GM18870 (cell line): ENCODE results near the gene TSPAN9.

Experiments used
- ATAC-seq: cut with Tn5 transposase; IDR thresholded peaks from one replicate; pipeline ENCODE4 v1.9.1; 2021; ENCODE audit warnings: moderate library complexity; ENCODE audit not compliant: unreplicated experiment

The TSPAN9 gene

DNA sequence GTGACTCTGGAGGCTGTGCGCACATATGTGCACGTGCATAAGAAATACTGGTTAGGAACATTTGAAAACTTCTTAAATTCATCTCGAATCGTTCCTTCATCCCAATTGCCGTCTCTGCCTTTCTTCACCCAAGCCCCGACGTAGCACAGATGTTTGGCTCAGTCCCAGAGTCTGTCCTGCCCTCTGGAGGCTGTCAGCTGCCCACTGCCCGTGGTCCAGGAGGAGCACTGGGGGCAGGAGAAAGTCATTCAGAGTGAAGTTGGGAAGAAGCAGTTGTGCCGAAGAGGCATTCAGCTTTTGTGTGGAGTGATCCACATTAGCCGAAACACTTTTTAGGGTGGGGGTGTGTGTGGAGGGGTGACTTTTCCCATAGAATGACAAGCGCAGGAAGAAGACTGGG, 124.9 kb downstream of the TSPAN9 start:
- ATAC-seq = no peak

DNA sequence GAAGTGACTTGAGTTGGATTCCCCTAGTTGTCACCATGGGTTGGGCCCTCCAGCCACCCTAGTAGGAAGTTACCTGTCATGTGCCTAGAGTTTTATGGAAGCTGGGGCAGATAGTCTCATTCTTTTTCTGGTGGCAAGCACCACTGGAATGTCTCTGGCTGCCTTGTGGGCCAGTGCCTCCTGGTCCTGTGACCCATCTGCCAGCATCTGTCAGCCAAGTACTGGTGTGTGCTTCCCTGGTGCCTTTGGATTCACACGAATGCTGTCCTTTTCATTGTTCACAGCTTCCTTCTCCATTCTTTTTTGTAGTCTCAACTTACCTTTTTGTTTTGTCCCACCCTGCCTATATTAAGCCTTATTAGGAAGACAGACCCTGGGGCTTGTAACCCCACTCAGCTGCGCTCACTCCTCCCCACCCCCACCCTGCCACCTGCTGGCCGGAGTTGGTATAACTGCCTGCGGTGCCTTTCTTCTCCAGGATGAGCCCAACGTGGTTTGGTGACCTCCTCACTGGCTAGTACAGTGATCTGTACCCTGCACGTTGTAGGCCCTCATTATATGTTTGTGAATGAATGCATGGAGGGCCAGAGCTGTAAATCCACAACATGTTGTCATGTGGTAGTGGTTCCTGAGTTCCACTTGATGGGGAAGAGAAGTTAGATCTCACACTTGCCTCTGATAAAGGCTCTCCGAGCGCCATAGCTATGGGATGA, 125.7 kb downstream of the TSPAN9 start:
- ATAC-seq = no peak

DNA sequence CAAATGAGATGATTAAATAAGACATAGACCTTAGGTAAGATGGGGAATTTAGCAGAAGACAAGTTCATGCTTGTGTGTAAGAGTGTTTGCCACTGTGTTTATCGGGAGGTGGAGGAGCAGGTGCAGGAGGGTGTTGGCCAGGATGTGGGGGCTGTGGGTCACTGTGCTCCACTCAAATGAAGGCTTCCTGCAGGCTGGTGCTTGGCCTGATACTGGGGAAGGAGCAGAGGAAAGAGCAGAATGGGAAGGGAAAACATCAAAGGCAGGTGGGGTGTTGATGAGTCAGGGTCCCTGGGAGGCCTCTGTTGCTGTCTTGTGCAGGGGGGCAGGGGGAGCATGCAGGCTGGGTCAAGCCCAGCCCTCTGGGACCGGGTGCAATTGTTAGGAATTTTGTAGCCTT, 126.5 kb downstream of the TSPAN9 start:
- ATAC-seq = no peak

DNA sequence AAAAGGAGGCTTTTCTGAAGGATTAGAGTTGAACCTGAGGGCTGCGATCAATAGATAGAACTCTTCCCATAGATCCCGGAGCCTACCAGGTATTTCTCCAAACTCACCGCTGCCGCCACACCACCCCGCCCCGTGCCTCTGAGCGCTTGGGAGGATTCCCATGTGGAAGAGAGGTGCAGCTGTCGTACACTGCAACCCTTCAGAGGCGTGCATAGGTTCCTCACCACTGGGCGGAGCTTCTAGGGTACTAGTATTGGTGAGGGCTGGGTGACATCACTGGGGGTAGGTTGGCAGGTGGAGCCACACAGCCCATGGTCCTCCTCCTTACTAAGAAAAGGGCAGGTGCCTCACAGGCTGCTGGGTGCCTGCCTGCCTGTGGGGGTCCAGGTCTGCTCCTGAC, 127.0 kb downstream of the TSPAN9 start:
- ATAC-seq = no peak

DNA sequence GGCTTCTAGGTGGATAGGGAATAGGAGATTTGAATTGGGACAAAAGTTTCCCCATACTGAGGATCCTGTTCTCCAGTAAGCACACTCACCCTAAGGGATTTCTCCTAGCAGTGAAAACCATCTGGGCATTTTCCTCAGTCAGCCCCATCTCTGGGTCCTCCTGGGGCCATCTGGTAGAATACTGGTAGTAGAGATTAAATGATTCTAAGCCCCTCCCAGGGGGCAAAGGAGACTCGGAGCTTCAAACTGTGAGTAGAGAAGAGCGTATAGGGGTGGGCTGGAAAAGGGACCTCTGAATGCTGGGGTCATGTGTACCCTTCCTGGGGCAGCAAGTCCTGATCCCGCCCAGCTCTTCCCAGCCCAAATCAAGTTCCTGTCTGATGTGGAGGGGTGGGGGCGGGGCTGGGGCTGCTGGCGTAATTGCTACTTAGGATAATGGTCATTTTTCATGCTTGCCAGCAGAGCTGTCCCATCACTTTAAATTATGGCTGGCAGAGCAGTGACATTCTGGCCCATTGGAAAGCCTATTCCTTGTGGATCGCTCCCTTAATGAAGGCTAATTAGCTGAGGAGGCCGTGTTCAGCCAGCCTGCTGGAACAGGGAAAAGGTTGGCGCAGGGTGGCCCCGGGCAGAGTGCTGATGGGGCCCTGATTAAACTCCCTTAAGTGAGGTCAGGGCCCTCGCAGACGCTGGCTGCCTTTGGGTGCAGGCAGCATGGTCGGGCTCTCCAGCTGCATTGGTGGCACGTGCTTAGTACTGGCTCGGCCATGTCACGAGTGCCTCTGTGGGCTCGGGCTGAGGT, 127.8 kb downstream of the TSPAN9 start:
- no peak for ATAC-seq

DNA sequence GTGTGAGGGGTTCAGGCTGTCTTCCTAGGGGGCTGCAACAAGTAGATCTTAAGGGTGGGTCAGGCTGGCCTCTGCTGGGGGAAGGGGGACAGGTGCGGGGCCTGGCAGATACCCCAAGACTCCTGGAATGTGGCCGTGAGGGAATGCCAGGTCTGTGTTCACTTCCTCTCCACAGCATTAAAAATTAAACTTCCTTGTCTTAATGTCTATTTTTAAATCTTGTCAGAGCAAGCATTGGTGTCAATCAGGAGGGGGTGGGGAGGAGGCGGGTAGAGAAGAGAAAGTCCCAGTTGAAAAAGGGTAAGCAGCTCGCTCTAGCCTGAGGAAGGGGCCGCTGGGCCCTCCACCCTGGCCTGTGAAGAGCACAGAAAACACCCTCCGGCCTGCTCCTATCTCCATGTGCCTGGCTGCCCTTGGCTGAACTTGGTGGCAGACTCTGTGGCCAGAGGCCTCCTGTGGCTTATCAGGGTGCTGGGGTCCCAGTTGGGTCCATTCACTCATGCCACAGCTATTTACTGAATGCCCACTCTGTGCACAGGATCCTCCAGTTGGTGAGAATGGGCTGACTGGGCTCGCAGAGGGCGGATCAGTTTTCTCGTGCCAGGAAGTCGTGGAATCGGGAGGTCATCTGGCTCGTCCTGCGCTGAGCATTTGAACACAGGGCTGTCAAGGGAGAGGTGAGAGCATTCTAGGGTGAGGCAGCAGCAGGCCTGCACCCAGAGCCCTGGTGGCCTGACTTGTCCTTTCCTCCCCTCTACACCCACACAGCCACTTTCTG, 128.8 kb downstream of the TSPAN9 start:
- no peak for ATAC-seq

DNA sequence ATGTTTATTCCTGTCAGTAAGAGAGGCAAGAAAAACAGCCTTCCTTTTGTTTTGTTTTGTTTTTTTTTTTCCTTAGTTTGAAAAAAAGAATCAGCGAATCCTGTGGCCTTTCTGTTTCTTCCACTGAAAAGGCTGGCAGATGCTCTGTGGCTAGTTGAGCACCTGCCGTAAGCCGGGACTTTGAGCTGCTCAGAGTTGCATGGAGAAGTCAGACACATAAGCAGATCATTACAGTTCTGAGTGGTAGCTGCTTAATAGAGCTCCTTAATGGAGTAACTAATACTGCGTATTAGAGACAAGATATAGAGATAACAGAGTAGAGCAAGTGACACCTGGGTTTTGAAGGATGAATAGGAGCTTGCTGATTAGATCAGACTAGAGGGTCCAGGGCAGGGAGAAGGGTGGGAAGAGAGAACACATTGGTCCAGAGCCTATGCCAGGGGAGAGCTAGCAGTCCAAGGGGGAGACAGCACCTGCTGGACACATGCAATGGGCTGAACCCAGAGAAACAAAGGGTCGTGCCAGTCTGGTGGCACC, 129.4 kb downstream of the TSPAN9 start:
- no peak for ATAC-seq

DNA sequence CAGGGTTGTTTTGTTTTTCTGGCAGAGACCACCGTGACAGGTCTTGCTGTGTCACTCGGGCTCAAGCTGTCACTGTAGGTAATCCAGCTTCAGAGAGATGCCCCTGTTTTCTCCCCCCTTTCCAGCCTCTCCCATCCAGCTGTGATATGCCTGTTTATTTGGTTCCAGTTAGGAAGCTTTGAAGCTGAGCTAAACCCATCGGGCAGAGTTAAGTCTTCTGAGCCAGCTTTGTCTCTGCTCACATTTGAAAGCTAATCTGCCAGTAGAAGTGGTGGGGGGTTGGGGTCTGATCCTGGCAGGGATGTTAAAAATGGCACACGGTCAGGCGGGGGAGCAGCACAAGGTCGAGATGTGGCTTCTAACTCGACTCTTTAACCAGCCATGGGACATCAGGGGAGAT, 130.0 kb downstream of the TSPAN9 start:
- no peak for ATAC-seq

DNA sequence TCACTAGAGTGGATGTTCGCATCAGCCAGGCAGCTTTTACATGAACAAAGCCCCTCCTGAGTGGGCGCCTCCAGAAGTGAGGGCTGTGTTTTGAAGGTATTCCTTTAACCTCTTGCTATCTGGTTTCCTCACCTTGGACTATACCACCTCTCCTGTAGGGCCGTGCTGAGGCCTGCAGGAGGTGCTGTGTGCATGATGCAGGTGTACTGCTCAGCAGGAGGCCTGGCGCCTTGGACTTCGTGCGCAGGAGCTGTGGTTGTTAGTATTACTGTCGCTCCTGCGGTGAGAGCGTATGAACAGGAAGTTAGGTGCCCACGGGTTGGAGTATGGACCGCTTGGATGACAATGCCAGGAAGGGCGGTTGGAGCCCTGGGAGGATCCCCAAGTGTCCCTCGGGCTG, 130.7 kb downstream of the TSPAN9 start:
- no peak for ATAC-seq

DNA sequence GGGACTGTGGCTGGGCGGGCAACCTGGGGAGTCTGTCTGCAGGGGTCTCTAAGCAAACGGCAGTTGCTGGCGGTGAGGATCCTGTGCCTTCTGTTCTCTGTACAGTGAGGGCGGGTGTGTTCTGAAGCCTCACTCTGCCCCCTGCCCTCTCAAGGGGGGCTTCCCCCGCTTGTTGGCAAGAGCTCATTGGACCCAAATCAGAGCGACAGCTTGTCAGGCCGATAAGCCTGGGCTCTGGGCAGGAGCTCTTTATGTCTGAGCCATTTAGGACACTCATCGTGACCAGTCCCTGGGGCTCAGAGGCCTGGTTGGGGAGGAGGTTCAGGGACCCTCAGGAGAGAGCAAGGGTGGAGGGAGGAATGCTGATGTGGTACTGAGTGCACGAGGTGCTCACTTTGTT, 136.0 kb downstream of the TSPAN9 start:
- ATAC-seq = no peak

DNA sequence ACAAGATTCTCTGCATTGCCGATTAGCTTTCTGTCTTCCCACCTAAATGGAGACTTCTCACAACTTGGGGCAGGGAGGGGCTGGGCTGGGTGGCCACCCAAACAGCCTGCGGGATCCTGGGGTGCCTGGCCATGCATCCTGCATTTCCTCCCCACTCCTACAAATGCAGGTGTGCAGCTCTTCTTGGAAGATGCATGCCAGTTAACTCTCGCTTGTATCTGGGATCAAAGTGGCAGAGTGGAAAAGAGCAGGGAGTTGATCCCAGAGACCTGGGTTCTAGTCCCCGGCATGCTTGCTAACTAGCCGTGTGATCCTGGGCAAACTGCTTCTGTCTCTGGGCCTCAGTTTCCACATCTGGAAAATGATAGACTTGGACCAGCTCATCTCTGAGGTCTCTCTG, 136.6 kb downstream of the TSPAN9 start:
- ATAC-seq = no peak

DNA sequence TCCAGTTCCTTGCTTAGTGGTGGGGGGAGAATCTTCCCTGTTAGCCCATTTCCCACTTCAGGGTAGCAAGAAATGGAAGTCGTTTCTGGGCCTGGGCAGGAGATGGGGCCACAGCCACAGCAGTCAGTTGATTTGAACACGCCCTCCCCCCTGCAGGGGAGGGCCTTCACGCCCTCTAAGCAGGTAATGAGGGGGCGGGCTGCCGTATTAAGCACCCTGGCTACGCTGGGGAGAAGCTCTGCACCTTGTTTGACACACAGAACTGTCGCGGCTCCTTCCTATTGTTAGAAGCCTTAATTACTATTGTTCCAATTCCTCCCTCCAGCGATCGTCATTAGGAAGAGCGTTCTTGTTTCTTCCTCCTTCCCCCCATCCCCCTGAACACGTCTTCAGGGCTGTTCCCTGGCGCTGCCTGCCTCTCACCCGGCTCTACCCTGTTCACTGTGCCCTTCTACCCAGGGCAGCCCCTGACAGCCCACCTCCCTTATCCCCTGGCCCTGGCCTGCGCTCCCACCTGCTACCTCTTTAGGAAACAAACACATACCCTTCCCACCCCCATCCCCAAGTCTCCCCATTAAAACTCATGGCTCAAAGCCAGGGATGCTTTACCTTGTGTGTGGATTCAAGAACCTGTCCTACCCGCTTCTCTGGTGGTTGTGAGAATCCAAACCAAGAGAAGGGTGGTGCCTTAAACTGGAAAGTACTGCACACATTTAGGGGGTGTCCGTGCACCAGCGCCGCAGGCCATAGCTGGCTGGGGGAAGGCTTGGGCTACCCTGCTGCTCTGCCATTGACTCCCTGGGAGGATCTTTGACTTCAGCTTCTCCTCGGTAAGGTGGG, 137.6 kb downstream of the TSPAN9 start:
- ATAC-seq = no peak

DNA sequence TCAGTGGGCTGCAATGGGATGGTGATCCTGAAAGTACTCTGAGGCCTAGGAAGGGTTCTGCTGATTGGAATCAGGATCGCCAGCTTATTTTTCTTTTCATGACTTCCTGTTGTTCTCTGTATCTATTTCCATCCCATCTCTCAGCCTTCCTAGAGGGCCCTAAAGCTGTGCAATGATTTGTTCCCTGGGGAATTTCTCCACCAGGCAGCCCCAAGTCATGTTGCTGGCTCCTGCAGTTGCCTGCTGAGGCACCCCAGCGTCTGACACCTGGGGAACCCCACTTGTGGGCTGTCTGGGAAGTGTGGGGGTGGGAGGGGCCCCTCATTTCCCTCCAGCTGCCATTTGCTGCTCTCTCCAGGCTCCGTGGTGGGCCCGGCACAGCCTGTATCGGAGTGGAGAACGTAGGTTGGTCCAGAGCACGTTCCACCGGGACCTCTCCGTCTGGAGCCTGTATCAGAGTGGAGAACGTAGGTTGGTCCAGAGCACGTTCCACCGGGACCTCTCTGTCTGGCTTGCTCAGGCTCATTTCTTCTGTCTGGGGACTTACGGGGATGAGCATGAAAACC, 138.3 kb downstream of the TSPAN9 start:
- ATAC-seq = no peak

DNA sequence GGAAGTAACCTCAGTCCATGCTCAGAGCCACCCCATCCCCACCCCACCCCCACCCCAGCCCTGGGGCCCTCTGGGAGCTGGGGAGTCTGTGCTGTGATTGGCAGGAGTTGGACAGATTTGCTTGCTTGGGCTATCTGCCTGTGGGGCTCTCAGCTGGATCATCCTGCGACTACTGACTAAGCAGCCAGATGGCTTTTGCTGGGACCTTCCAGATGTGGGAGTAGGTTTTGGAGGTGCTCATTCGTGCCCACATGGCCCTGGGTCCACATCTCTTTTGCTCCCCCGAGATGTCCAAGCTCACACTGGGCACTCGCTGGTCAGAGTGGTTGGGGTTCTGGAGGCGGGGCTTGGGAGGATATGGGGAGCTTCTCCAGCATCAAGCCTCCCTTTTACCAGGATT, 138.9 kb downstream of the TSPAN9 start:
- no peak for ATAC-seq

DNA sequence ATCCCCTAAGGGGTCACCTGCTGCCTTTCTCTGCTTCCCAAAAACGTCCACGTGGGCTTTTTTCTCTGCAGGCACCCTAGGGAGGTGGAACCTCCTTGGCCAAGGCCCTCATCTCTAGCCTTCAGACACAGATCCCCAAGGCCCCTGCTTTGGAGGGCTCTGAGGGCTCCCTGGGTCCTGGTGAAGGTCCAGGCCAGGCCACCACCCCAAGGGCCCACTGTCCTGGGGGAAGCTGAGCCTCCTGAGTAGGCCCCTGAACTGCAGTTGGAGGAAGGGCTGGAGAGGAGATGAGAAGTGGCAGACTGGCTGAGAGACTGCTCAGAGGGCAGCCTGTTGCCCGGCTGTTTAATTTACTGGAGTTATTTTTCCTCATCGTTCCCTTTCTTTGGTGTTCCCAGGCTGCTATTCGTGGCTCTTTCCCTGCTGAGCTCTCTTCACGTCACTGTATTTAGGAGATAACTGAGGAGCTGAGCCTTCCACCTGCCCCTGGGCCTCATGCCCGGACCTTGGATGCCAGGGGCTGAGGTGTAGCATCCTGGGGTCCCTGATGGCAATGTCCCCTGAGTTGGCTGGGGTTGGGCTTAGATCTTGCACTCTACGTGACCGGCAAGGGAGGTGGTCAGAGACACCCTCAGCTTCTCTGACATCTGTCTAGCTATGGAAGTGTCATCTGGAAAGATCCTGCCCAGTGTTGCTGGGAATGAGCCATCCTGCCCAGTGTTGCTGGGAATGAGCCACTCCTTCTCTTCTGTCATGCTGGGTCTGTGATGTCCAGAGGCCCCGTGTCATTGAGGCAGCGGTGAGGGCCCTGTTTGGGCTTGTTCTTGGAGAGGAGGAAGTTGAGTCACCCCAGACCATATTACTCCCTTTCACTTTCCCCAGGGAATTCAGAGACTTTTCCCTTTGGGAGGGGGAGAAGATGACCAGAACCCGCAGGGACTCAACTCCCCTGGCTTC, 139.8 kb downstream of the TSPAN9 start:
- no peak for ATAC-seq

DNA sequence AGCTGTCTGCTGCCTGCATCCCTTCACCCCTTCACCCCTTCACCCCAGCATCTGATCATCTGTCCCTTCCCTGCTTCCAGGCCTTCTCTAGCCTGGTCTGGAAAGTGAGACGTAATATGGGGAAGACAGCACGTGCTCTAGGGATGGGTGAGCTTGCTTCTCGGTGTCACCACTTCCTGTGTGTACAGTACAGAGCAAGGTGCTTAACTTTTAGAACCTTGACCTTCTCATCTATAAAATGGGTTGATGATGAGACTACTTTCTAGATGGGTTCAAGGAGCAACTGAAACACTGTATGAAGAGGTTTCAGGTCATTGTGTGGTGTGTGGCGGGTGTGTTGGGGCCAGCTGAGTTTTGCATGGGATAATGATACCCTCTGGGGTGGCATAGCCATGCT, 140.5 kb downstream of the TSPAN9 start:
- ATAC-seq = no peak

DNA sequence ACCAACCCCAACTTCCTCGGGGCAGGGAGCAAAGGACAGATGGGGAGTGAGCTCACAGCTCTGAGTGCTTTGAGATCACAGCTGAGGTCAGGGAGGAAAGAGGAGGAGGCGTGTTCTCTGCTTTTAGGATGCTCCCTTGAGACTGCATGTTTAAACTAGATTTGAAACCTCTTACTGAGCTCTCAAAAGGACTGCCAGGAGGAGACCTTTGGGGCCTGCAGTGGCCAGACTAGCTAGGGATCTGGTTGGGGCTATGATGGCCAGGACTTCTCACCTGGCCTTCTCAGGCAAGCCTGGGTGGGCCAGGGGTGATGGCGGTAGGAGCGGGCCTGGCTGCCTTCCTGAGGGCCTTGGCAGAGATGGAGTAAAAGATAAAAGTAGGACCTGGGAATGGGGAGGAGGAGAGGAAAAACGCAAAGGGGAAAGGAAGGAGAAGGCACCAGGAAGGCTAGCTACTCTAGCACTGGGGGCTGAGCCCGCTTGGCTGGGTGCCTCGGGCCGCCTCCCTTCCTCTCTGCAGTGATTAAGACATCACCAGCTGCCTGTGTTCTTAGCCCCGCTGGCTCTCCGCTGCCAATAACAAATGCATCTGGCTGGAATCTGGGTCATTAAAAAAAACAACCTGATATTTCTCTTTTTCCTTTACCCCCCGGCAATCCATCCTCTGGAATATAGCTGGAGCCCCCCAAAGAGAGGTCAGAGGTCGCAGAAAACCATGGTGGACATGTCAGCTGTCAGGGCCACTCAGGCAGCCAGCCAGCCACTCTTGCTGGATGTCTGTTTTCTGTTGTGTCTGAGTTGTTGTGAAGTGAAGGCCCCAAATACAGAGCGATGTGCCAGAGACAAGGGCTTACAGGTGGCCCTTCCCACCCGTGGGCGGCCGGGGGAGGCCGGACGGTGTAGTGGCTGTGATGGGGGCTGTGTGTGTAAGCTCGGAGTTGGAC, 141.3 kb downstream of the TSPAN9 start:
- no peak for ATAC-seq

DNA sequence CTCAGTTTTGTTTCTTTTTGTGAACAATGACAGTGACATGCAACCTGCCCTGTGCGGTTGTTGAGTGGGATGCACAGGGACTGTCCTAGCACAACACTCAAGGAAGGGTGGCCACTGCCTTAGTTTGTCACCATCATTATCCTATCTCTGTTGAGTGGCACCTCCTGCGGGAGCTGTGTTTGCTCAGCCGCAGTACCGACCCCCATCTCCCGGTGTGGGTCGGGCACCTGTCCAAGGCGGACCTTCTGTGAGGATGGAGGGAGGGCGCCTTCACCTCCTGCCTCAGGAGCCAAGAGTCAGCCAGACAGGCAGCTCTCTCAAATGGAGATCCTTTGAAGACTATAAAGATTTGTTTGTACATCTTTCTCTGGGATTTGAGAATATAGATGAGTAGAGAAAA, 142.1 kb downstream of the TSPAN9 start:
- no peak for ATAC-seq
